HepG2 (cell line): ENCODE results near the gene SH3BP2. TPM values are rescaled to one million over a fixed set of nuclear protein-coding genes. Genes with fewer than 3 reads are reported as not detected.

ENCODE experiments used
- CCDC6 ChIP-seq: sonication (generic); formaldehyde crosslinking; IDR thresholded peaks from 2 replicates; pipeline ENCODE4 v1.8.1; 2022; ENCODE audit warnings: mild to moderate bottlenecking, missing genetic modification reagents, moderate library complexity
- DNMT1 ChIP-seq: sonication (generic); formaldehyde crosslinking; IDR thresholded peaks from 2 replicates; pipeline ENCODE4 v1.5.1; 2020; ENCODE audit warnings: mild to moderate bottlenecking, missing genetic modification reagents
- KDM5A ChIP-seq: fragments of 200-600 bp; sonication (generic); IDR thresholded peaks from 2 replicates; pipeline ENCODE4 v1.7.0; 2018; ENCODE audit warnings: antibody characterized with exemption, mild to moderate bottlenecking, low read length, borderline replicate concordance
- KLF13 ChIP-seq: sonication (generic); formaldehyde crosslinking; IDR thresholded peaks from 2 replicates; pipeline ENCODE4 v1.4.0; 2020; ENCODE audit warnings: mild to moderate bottlenecking, missing genetic modification reagents
- NFIC ChIP-seq: IDR thresholded peaks from 2 replicates; pipeline ENCODE4 v1.6.1; 2012; ENCODE audit warnings: mild to moderate bottlenecking, low read length, inconsistent platforms
- NPAS2 ChIP-seq: sonication (generic); formaldehyde crosslinking; IDR thresholded peaks from 2 replicates; pipeline ENCODE4 v1.8.0; 2022; ENCODE audit warnings: mild to moderate bottlenecking, missing genetic modification reagents, borderline replicate concordance
- NR2C2 ChIP-seq: sonication (generic); formaldehyde crosslinking; IDR thresholded peaks from 2 replicates; pipeline ENCODE4 v1.4.0; 2020; ENCODE audit warnings: missing genetic modification reagents, mild to moderate bottlenecking, moderate library complexity, borderline replicate concordance
- RAD21 ChIP-seq: fragments of 450-650 bp; formaldehyde crosslinking; IDR thresholded peaks from 2 replicates; pipeline ENCODE4 v1.5.0; 2020; ENCODE audit warnings: mild to moderate bottlenecking
- RBAK ChIP-seq: sonication (generic); formaldehyde crosslinking; IDR thresholded peaks from 2 replicates; pipeline ENCODE4 v1.5.1; 2020; ENCODE audit warnings: mild to moderate bottlenecking, missing genetic modification reagents
- REL ChIP-seq: sonication (generic); formaldehyde crosslinking; conservative IDR thresholded peaks from 2 replicates; pipeline ENCODE4 v1.8.0; 2022; ENCODE audit warnings: mild to moderate bottlenecking, missing genetic modification reagents, moderate library complexity
- RNF2 ChIP-seq: fragments of 450-650 bp; conservative IDR thresholded peaks from 2 replicates; pipeline ENCODE4 v1.6.1; 2016; ENCODE audit warnings: low read depth
- YY1 ChIP-seq: IDR thresholded peaks from 2 replicates; pipeline ENCODE4 v1.6.1; 2011; ENCODE audit warnings: low read length, low read depth, moderate library complexity, mild to moderate bottlenecking; ENCODE audit not compliant: insufficient read depth, insufficient replicate concordance
- ZBTB42 ChIP-seq: sonication (generic); formaldehyde crosslinking; IDR thresholded peaks from 2 replicates; pipeline ENCODE4 v1.5.0; 2020; ENCODE audit warnings: mild to moderate bottlenecking, missing genetic modification reagents
- ZFP91 ChIP-seq: sonication (generic); formaldehyde crosslinking; IDR thresholded peaks from 2 replicates; pipeline ENCODE4 v1.9.0; 2022; ENCODE audit warnings: missing genetic modification reagents, mild to moderate bottlenecking, borderline replicate concordance
- ZNF30 ChIP-seq: sonication (generic); formaldehyde crosslinking; IDR thresholded peaks from 2 replicates; pipeline ENCODE4 v1.5.0; 2020; ENCODE audit warnings: mild to moderate bottlenecking, missing genetic modification reagents
- ZNF354B ChIP-seq: sonication (generic); formaldehyde crosslinking; IDR thresholded peaks from 2 replicates; pipeline ENCODE4 v1.8.0; 2022; ENCODE audit warnings: mild to moderate bottlenecking, missing genetic modification reagents
- ZNF546 ChIP-seq: sonication (generic); formaldehyde crosslinking; conservative IDR thresholded peaks from 2 replicates; pipeline ENCODE4 v1.8.1; 2023; ENCODE audit warnings: mild to moderate bottlenecking, missing genetic modification reagents
- ZNF563 ChIP-seq: sonication (generic); formaldehyde crosslinking; IDR thresholded peaks from 2 replicates; pipeline ENCODE4 v1.8.0; 2022; ENCODE audit warnings: mild to moderate bottlenecking, moderate library complexity, missing genetic modification reagents
- ZNF768 ChIP-seq: sonication (generic); formaldehyde crosslinking; IDR thresholded peaks from 2 replicates; pipeline ENCODE4 v1.4.0; 2020; ENCODE audit warnings: missing genetic modification reagents
- ZSCAN25 ChIP-seq: sonication (generic); formaldehyde crosslinking; IDR thresholded peaks from 2 replicates; pipeline ENCODE4 v1.8.0; 2022; ENCODE audit warnings: mild to moderate bottlenecking, missing genetic modification reagents
- polyA plus RNA-seq, 8 experiments: library from polyadenylated mRNA; depleted of rRNA in 3 of 8; stranded (reverse) in 7 of 8; unstranded in 1 of 8; fragments of >200 nt; fragmentation: Illumina TruSeq in 4 of 8; extraction: Trizol in 4 of 8; gene quantifications; 2 replicates each; pipeline versions ENCODE4 v1.2.1 to v1.2.3, GENCODE V29; 2011 to 2016; ENCODE audit warnings: low read depth in 4 of 8, missing spikeins in 1 of 8, mixed read lengths in 1 of 8; ENCODE audit not compliant: insufficient read depth in 1 of 8
- total RNA-seq, 5 experiments: library from RNA; depleted of rRNA; stranded (reverse); fragments of >200 nt; fragmentation: Illumina TruSeq; extraction: Trizol; gene quantifications; 2 replicates each; pipeline ENCODE4 v1.2.3, GENCODE V29; 2016; ENCODE audit warnings: low read depth in 1 of 5
- TF ChIP-seq, protein P1 (sequence below): sonication (generic); formaldehyde crosslinking; IDR thresholded peaks from 2 replicates; pipeline ENCODE4 v1.4.0; 2020; ENCODE audit warnings: mild to moderate bottlenecking, low read depth, missing genetic modification reagents
- TF ChIP-seq, protein P2 (sequence below): sonication (generic); formaldehyde crosslinking; IDR thresholded peaks from 2 replicates; pipeline ENCODE4 v1.5.0; 2020; ENCODE audit warnings: missing genetic modification reagents

The SH3BP2 gene
- total and polyA plus RNA-seq, 2 of the 13 experiments (the other 11 are each of a cell fraction or from before 2014, with no cell fraction given) = 16.9 to 34.5 TPM

DNA sequence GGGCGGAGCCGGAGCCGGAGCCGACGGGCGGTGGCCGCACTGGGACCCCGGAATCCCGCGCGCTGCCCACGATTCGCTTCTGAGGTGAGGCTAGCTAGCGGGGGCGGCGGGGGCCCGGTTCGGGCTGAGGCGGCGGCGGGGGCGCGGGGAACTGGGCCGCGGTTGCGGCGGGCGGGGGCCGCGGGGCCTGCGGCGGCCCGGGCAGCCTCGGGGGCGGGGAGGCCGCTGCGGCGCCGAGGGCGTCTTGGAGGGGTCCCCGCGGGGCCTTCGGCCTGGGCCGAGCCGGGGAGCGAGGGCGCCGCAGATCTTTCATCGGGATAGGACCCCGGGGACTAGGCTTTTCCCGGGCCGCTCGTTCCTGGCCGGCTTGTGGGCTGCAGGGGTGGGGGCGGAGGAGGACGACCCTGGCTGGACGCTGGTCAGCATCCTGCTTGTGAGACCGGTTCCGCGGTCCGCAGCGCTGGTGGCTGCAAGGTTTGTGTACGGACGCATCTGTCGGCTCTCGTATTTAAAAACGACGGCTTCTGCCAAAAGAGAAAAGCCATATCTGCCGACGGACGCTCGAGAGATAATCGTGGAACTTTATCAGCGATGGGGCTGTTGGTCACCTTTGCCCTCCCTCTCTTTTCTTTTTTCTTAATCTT is 51.2 kb downstream of the SH3BP2 start (continued):
- TF ChIP-seq ZNF563 = no peak
- no peak for TF ChIP-seq ZBTB42 (CRISPR knock-in tag)
- no peak for TF ChIP-seq ZFP91 (CRISPR knock-in tag)
- no peak for TF ChIP-seq REL
- TF ChIP-seq RAD21 = peak; percentile 24; the same call in 1 of the 2 replicates
- TF ChIP-seq, protein P1, sequence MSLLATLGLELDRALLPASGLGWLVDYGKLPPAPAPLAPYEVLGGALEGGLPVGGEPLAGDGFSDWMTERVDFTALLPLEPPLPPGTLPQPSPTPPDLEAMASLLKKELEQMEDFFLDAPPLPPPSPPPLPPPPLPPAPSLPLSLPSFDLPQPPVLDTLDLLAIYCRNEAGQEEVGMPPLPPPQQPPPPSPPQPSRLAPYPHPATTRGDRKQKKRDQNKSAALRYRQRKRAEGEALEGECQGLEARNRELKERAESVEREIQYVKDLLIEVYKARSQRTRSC (CRISPR knock-in tag) = no peak
- TF ChIP-seq NPAS2 (CRISPR knock-in tag) = no peak
- peak; percentile 31 for TF ChIP-seq YY1
- no peak for TF ChIP-seq DNMT1 (CRISPR knock-in tag)
- peak; percentile 78 for TF ChIP-seq ZSCAN25
- TF ChIP-seq NFIC = no peak
- TF ChIP-seq KLF13 (CRISPR knock-in tag) = no peak
- TF ChIP-seq, protein P2, sequence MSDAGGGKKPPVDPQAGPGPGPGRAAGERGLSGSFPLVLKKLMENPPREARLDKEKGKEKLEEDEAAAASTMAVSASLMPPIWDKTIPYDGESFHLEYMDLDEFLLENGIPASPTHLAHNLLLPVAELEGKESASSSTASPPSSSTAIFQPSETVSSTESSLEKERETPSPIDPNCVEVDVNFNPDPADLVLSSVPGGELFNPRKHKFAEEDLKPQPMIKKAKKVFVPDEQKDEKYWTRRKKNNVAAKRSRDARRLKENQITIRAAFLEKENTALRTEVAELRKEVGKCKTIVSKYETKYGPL (CRISPR knock-in tag) = no peak
- TF ChIP-seq NR2C2 (CRISPR knock-in tag) = no peak
- TF ChIP-seq CCDC6 = peak; percentile 24; the same call in 1 of the 2 replicates
- TF ChIP-seq ZNF354B (CRISPR knock-in tag) = no peak
- 0 out of 2 replicates have a peak, but pooled peaks have one; percentile 16 for TF ChIP-seq ZNF768 (CRISPR knock-in tag)
- no peak for TF ChIP-seq RBAK (CRISPR knock-in tag)
- no peak for TF ChIP-seq ZNF546
- TF ChIP-seq ZNF30 = no peak
- TF ChIP-seq RNF2 = no peak
- no peak; the same call in 1 of the 2 replicates for TF ChIP-seq KDM5A
